Omental fat pad (tissue), 4 donors: ENCODE data around the gene NUAK1. TPM values are rescaled to one million over a fixed set of nuclear protein-coding genes. Genes with fewer than 3 reads are reported as not detected.

ENCODE experiments used
- ATAC-seq: fragments of 150-250 bp; one replicate; pipeline ENCODE4 v1.9.1; 2016; ENCODE audit warnings: mild to moderate bottlenecking, moderate library complexity; ENCODE audit not compliant: low FRiP score
- DNase-seq: peaks from one replicate; pipeline ENCODE4 v3.0.0-alpha.2; 2019; ENCODE audit warnings: low spot score
- total RNA-seq, 4 donors: library from RNA; depleted of rRNA; stranded (reverse); fragments of >200 nt; gene quantifications; one replicate each; pipeline ENCODE4 v1.1.0, GENCODE V29; 2016
- TF ChIP-seq, protein P1 (sequence below), 3 donors: fragments of 450-650 bp; IDR thresholded peaks; one replicate each; pipeline ENCODE4 v1.5.1; 2016 to 2017; ENCODE audit warnings: antibody characterized with exemption in 3 of 3, mild to moderate bottlenecking in 3 of 3, moderate library complexity in 2 of 3

Gene NUAK1
- total RNA-seq, 4 donors from 2014 or later, result 6.8 to 47.3 (median 21.0) TPM

DNA sequence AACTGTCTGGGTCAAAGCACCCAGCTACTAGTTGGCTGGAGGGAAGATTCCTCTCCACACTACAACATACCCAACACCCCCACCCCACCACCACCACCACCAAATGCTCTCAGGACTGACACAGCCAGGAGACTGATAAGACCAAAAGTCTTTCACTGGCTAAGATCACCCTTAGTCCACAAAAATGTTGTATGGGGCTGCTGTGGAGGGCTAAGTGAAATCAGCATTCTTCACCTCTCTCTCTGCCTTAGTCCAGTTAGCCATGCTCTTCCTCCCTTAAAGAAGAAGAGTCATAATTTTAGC lies 106.2 kb downstream of the NUAK1 start:
- TF ChIP-seq, protein P1, sequence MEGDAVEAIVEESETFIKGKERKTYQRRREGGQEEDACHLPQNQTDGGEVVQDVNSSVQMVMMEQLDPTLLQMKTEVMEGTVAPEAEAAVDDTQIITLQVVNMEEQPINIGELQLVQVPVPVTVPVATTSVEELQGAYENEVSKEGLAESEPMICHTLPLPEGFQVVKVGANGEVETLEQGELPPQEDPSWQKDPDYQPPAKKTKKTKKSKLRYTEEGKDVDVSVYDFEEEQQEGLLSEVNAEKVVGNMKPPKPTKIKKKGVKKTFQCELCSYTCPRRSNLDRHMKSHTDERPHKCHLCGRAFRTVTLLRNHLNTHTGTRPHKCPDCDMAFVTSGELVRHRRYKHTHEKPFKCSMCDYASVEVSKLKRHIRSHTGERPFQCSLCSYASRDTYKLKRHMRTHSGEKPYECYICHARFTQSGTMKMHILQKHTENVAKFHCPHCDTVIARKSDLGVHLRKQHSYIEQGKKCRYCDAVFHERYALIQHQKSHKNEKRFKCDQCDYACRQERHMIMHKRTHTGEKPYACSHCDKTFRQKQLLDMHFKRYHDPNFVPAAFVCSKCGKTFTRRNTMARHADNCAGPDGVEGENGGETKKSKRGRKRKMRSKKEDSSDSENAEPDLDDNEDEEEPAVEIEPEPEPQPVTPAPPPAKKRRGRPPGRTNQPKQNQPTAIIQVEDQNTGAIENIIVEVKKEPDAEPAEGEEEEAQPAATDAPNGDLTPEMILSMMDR (IDR thresholded peaks at IDR 0.05), result no peak
- DNase-seq (no peak), ATAC-seq (no peak)

DNA sequence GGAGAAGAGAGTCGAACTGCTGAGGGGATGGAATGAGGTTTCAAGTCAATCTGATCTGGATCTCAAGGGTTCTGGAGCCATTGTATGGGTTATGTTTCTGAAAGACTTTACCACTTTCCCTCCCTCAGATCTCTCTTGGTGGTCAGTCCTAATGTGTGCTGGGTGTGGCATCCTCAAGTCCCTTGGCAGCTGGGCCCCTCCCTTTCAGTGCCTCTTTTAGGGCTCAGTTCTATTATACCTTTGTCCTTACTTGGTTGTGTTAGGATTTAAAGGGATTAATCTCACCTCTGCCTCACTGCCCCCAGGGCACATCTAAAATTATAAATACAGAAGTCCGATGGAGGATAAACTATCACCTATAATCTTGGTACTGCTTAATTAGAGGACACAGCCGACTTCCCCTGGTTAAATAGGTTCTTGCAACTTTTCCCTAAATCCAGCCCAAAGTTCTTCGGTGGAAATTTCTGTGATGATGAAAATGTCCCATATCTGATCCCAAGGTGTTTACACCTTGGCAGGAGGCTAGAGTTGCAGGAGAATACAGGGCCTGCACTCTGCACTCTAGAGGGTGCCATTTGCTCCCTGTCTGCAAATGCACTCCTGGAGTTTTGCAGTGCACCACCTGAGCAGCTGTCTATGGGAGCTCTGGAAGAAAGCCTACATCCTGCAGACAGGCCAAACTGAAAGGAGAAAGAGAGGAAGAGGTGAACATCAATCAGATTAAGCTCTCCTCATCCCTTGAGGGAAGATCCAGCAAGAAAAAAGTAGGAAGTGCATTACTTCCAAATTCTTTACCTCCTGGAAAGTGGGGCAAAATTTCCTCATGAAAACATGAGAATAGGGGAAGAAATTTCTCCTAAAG lies 106.8 kb downstream of the NUAK1 start:
- ATAC-seq (no peak), DNase-seq (no peak)
- TF ChIP-seq, protein P1 (IDR thresholded peaks at IDR 0.05), result no peak

- TF ChIP-seq, protein P1 (IDR thresholded peaks at IDR 0.05), result no peak
- no peak for DNase-seq
- peak; percentile 88 for ATAC-seq
Observed at GRCh38 chr12:106030210-106031071, 108.3 kb downstream of the NUAK1 start.

- TF ChIP-seq, protein P1 (IDR thresholded peaks at IDR 0.05), result no peak
- DNase-seq (no peak), ATAC-seq (no peak)
Observed at GRCh38 chr12:106029532-106029931, 109.2 kb downstream of the NUAK1 start.

GRCh38 chr12:106027911-106028310 lies 110.8 kb downstream of the NUAK1 start:
- DNase-seq (no peak), ATAC-seq (no peak)
- TF ChIP-seq, protein P1 (IDR thresholded peaks at IDR 0.05), result no peak

GRCh38 chr12:106027286-106027685 lies 111.5 kb downstream of the NUAK1 start:
- no peak for ATAC-seq
- no peak for DNase-seq
- TF ChIP-seq, protein P1 (IDR thresholded peaks at IDR 0.05), result no peak
